HS-5 (cell line): ENCODE measurements around the gene XYLT1.

Experiments used
- DNase-seq: peaks from one replicate; pipeline ENCODE4 v3.0.0-alpha.2; 2012; ENCODE audit warnings: low read depth

The XYLT1 gene

DNA sequence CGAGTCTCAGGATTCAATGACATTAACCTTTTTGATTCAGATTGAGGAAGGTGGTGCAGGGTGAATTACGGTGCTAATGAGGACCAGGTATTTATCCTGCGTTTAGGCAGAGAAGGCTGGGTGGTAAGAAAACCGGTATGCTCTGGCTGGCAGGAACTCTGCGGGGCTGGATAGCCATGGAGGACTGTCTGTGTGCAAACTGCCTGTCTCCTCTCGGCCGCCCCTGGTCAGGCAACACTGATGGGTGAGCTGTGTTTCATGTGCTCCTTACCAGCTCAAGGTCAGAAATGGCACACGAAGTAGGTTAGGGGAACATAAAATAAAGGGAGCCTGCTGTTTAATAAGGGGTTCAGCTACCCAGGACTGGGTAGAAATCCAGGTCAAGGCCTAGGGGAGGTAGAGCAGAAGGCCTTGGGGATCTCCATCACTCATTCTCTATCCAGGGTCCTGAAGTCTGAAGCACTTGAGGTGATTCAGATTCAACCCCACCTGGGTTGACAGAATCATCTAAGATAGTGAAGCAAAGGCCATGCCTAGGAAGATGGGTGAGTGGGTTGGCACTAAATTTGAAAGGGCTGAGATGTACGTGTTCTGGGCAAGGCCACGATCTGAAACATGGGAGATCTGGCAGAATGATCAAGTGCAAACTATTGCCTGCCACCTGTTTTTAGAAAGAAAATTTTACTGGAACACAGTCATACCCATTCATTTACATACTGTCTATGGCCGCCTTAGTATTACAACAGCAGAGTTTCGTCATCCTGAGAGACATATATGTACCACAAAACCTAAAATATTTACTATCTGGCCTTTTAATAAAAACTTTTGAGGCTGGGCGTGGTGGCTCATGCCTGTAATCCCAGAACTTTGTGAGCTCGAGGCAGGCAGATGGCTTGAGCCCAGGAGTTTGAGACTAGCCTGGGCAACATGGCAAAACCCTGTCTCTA is 292.5 kb downstream of the XYLT1 start:
- no peak for DNase-seq

DNA sequence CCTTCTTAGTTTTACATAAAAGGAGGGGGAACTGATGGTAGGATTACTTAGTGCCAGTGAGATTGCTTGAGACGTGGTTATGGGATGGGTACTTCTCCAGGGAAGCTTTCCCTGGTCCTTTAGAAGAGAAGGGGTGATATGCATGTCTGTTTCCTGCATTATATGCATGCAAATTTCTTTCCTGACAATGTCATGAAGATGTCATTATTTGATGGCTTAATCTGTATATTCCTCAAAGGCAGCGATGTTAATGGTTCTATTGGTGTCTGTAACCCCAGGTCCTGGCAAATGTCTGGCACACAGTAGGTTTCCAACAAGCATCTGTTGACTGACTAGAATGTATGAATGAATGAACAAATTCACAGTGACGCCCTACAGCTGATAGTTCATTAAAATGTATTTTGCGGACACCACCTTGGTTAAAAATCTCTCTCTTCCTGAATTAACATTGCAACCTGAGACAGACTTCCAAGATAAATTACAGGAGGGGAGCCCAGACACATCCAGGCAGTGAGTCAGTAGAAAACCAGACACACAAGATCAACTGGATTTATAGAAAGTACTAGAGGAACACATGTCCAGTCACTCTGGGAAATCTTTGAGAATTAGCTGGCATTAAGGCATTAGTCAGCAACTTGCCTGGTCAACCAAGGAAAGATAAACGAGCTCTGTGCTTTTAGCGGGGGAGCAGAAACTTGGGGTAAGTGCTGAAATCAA is 293.4 kb downstream of the XYLT1 start:
- DNase-seq: no peak

DNA sequence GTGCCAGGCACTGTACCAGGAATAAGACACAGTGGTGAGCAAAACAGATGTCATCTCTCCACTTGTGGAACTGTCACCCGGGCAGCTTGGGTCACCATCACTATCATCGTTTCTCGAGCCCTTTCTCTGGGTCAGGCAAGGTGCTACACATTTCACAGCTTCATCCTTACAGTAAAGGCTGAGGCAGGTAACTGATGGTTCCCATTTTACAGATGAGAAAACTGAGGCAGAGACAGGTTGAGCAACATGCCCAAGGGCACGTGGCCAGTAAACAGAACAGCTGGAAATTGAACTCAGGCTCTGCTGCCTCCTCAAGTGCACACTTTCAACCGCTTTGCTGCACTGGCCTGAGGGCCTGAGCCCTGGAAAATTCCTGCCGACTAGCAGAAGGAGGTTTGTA is 294.6 kb downstream of the XYLT1 start:
- DNase-seq: no peak

DNA sequence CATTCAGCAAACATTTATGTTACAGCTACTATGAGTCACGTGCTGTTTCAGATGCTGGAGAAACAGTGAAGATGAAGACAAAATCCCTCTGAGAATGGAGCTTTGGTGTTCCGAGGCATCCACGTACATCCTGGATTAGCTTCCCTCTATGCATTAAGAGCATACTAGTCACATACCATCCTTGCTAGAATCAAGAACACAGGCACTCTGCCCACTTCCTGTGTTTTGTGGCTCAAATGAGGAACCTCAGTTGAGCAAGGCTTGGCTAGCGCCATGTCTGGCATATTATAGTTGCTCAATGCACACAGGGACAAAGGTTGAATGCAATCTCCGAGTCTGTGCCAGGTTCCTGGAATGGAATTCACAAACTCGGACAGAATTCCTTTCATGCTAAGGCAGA is 297.5 kb downstream of the XYLT1 start:
- peak; percentile 67 for DNase-seq

DNA sequence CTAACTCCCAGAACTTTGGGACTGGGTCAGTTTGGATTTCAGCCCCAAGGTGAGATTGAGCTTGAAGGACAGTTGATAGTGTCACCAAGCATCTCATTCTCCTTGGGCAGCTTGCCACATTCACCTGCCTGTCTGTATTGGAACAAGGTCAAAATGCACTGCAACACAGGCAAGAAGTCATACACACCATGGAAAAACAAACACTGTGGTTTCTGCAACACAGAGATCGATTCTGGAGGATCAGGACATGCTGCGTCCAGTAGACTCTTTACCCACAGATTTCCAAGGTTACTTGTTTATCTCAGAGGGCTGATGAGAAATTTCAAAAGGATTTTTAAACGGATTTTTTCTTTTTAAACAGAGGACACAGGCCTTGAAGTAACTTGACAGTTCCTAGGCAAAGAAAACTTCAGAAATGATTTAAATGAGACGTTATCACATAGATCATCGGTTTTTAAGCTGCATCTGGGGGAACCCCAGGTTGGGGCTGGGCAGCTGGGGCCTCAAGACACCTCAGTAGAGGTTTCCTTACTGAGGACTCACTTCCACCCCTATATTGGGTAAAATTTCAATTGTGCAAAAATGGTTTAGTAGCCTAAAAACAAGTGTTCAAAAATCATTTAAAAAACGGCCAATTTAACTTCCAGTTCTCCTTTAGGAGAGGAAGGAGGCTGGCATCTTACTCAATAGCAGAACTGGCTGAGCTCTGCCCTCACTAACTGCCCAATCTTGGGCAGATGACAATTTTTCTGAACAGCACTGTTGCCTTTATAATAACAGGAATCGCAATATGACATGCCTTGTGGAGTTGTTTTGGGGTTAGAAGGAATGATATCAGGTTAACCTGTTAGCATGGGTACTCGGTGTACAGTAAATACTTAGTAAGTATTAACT is 299.3 kb downstream of the XYLT1 start:
- no peak for DNase-seq

DNA sequence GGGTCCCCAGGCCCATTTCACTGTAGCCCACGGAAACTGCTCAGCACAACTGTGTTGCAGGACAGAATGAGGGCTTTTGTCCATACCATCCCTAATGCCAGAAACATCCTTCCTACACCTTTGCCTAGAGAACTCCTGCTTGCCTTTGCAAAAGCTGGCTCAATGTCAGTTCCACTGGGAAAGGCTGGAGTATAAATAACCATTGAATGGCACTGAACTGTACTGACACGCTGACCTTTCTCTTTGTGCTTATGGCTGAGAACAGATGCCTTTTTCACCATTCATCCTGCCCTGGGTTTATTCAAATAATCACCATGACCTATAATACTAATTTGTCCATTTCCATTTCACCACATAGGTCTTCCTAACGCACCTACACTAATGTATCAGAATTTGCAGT is 300.3 kb downstream of the XYLT1 start:
- no peak for DNase-seq

DNA sequence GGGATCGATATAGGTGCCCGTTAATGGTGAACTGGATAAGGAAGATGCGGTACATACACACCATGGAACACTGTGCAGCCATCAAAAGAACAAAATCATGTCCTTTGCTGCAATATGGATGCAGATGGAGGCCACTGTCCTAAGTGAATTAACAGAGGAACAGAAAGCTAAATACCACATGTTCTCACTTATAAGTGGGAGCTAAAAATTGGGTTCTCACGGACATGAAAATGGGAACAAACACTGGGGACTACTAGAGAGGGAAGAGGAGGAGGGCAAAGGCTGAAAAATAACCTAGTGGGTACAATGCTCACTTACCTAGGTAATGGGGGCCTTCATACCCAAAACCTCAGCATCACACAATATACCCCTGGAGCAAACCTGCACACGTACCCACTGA is 302.6 kb downstream of the XYLT1 start:
- no peak for DNase-seq

DNA sequence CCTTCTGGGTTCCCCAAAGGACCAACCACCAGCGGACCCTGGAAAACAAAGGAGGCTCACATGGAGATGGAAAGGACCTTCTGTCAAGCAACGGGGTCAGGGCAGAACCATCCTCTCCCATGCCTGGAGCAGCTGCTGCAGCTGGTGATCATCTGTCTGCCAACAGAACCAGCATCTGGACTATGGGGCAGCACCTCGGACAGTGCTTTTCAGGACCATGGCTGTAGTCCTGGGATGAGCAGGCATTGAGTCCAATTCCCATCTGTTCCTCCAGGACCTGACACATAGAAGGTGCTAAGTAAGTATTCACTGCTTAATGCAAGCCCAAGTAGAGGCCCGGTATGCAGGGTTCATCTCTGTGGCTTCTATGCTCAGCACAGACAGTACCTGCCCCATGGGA is 304.7 kb downstream of the XYLT1 start:
- no peak for DNase-seq

DNA sequence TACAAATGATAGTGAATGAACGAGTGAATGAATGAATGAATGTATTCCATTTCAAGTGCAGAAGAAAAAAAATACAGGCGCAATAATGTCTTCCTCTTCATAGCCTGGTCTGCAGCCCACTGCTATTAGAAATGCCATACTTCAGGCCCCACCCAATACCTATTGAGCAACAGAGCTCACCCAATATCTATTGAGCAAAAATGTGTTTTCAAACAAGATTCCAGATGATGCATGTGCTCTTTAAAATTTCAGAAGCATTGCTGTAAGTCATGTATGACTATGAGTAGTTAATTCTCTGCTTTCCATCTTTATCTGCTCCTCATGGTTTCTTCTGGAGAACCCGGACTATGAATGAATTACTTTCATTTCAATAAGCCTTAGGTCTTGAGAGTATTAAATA is 308.2 kb downstream of the XYLT1 start:
- DNase-seq: no peak

DNA sequence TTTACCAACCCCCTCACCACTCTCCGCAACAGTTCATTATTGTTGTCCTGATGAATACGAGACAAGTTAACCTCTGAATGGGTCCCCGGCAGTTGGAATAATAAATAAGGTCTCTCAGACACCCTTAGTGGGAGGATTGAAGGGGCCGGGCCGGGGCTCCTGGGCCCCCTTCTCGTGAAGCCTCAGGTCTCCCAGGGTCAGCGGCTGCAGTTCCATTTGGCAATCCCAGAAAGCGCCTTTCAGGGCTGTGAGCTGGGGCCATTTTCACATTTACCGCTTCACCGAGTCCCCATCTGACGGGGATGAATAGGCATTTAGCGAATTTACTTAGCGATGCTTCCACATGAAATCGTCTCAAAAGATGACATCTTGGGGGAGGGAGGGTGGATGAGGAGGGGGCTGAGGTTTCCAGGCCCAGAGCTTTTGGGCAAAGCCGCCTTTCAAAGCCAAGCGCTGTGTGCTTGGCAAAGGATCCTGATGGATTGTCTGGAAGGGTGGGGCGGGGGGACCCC is 309.8 kb downstream of the XYLT1 start:
- DNase-seq: no peak

DNA sequence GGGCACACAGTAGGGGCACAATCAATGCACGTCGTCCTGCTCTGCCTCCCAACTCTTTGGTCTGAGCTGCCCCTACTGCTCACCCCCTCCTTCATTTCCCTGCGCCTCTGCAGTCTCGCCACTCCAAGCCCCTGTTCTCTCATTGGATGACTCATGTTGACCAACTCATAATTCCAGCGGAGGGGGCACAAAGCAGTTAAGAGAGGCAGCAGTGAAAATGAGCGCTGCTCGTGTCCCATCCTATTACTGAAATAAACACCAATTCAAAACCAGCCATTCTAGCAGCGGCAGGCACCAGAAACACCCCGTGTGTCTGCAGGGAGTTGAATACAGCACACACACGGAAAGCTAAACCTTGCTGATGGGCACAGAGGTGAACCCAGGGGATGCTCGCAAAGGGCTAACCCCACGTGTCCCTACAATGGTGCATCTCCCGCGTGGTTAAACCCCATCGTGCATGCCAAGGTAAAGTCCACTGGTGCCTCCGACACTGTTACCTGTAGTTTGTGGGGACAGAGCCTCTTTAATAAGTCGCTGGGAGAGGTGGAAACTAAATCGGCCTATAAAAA is 310.4 kb downstream of the XYLT1 start:
- no peak for DNase-seq

DNA sequence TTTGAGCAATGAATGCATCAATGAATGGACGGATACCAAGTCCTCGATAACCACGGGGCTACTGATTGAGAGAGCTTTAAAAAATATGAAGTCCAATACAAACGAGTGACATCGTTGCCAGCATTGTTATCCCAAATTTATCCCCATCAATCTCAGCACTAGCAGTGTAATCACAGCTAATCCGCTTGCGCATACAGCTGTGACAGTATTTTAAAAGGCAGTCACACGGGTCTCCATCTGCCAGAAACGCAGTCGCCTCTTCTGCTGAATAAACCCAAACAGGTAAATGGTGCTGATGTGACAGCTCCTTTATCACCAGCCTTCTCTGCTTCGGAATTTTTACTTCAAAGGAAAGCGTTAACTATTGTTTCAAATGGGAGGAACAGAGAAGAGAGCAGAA is 311.1 kb downstream of the XYLT1 start:
- no peak for DNase-seq

DNA sequence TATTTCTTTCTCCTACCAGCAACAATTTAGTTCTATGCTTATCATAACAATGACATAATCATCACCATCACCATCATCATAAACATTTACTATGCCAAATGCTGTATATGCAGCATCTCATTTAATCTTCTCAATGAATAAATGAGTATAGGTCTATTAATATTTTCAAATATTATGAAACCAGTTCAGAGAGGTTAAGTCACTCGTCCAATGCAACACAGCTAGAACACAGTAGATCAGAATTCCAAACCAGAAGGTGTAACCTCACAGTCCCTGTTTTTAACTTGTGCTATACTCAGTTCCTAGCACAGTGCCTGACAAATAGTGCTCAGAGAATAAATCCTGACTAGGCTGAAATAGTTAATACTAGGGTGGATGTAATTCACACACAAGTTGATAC is 314.8 kb downstream of the XYLT1 start:
- DNase-seq: no peak

DNA sequence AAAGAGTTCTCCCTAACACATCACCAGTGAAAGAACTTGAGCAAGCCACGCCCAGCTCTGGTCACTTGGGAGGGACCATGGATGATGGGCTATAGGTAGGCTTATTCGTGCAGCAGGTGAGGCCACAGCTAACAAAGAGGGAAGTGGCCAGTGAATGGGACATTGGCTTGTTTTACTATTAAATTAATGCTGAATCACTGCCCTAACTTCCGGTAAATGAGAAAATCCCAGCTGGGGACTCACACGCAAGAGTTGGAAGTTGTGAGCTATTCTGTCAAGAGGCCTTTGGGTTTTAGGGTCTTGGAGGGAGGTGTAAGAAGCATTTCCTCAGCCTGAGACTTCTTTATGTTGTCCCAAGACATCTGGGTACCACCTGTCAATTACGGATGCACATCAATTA is 315.3 kb downstream of the XYLT1 start:
- no peak for DNase-seq

DNA sequence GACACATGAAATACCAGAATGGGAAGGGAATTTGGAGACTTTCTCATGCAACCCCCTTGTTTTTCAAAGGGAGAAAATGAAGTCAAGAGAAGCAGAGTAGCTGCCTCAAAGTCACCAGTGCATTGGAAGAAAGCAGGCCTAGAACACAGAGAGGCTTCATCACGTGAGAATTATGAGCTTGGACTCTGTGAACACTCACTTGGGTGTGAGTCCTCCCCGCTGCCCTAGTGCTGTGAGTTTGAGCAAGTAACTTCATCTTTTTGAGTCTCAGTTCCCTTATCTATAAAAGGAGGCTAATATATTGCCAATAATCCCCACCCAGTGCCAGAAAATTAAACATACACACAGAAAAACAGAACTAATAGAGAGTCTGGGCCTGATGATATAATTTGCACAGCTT is 315.8 kb downstream of the XYLT1 start:
- no peak for DNase-seq

DNA sequence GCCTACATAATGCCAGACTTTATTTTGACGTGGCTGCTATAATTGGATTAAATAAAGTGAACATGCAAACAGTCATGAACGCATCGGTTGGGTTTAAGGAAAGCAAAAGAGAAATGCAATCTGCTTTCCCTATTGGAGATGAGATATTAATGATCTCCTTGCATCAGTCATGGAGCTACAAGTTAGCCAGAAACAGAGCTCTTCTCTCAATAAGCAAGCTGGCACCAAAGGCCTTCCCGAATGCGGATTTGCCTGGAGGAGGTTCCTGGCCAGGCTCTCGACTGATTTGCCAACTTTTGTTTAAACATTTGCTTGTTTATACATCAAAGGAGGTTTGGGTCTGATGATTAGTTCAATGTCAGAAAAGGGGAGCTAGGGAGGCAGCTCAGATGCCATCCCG is 318.4 kb downstream of the XYLT1 start:
- no peak for DNase-seq

DNA sequence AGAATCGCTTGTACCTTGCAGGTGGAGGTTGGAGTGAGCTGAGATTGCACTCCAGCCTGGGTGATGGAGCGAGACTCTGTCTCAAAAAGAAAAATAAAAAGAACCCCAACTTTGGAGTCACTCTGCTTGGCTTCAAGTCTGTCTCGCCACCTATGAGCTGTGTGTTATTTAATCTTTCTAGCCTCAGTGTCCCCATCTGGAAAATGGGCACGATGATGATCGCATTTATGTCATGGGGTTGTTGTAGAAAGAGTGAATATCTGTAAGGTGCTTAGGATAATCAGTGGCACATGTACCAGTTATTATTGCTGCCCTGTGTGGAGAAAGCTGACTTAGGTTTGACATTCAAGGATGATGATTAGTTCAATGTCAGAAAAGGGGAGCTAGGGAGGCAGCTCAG is 319.4 kb downstream of the XYLT1 start:
- no peak for DNase-seq

DNA sequence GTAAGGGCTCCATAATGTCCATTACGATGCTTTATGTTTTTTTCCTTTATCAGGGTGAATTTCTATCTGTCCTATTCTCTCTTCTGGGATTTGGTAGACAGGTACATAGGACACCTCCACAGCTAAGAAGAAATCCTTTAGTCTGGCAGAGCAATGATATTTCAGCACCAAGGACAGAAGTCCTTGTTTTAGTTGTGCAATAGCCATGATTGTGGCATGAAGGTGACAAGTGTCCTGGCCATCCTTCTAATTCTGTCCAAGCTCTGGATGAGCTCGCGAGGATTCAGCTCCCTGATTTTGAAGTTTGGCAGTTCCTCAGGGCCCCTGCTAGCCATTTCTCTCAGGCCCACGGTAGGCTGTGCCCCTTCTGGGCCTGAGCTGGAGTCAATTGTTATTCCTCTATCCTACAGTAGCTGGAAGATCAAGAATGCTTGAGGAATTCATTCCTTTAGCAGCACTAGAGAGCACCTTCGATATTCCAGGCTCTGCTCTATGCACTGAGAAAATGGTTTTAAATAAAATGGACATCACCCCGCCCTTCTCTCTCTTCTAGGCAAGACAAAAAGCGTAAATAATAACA is 320.8 kb downstream of the XYLT1 start:
- DNase-seq: no peak

DNA sequence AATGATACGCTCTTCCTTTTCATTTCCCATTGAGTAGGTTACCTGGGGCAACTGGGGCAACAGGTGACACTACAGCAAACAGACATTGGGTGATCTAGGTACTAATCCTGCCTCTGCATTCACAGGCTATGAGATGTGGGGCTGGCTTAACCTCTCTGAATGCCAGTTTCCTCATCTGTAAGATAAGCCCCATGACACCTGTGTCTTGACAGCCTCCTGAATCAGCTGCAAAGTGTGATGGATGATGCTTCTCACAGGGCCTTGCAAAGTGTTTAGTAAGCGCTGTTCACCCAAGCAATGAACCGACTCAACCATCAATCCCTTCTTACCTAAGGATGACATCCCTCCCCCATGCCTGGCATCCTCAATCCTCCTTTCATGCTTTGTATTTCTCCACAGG is 322.8 kb downstream of the XYLT1 start:
- DNase-seq: no peak

DNA sequence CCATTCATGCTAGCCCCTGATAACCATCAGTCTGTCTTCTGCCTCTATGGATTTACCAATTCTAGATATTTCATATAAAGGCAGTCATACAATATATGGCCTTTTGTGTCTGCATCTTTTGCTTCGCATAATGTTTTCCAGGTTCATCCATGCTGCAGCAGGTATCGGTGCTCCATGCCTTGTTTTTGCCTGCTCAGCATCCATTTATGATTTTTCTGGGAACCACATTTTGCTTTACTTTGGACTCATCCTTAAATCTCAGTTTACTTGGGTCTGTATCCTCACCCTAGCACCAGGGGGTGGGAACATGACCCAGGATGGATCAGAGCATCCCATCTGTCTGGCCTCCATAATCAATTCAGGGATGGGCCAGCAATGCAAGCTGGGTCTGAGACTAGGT is 325.7 kb downstream of the XYLT1 start:
- DNase-seq: no peak

DNA sequence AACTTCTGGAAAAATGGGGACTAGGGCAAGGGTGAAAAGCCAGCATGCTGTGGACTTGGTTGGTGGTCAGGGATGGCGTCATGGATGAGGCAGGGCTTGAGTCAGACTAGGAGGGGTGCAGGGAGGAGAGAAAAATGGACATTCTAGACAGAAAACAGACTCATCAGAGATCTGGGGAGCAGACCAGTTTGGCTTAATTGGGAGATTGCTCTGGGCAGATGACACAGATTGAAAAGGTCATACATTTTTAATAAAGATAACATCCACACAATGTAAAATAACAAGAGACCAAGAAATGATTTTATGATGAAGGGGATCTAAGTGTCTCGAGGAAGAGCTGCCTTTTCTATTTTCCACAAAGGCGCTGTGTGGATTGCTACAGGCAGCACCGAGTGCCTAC is 326.3 kb downstream of the XYLT1 start:
- no peak for DNase-seq
